Activated CD4-positive, alpha-beta memory T cell treated with anti-CD3 and anti-CD28 coated beads, Interleukin-2, amount 10 ng/mL, durations not matched to agents 7 days and 5 days (primary cell): ENCODE data around the gene TRPC3. TPM values are rescaled to one million over a fixed set of nuclear protein-coding genes. Genes with fewer than 3 reads are reported as not detected.
A peak's percentile ranks its signal among the peaks of the same experiment; 100 is the strongest.

Experiments used
- CTCF ChIA-PET: fragments of 350-600 bp; sonication (Branson Sonifier 250); formaldehyde crosslinking; loops from one replicate; lab custom pipeline; 2021; ENCODE audit warnings: antibody characterized with exemption, inconsistent platforms; lab: Charles Lee
- POLR2A ChIA-PET: fragments of 350-600 bp; sonication (Branson Sonifier 250); formaldehyde crosslinking; loops from one replicate; lab custom pipeline; 2021; ENCODE audit warnings: antibody characterized with exemption; lab: Charles Lee
- DNase-seq: peaks from one replicate; pipeline ENCODE4 v3.0.0-alpha.2; 2020
- H3K27ac Mint-ChIP-seq: one replicate; pipeline ENCODE4 v1.8.0; 2021; ENCODE audit warnings: mild to moderate bottlenecking, mixed read lengths
- H3K27me3 Mint-ChIP-seq: one replicate; pipeline ENCODE4 v1.8.0; 2021; ENCODE audit warnings: mixed read lengths
- H3K36me3 Mint-ChIP-seq: one replicate; pipeline ENCODE4 v1.8.0; 2021; ENCODE audit warnings: low read depth, mixed read lengths
- H3K4me1 Mint-ChIP-seq: one replicate; pipeline ENCODE4 v1.8.0; 2021; ENCODE audit warnings: mixed read lengths
- H3K4me3 Mint-ChIP-seq: one replicate; pipeline ENCODE4 v1.8.0; 2021; ENCODE audit warnings: mild to moderate bottlenecking, mixed read lengths
- H3K9me3 Mint-ChIP-seq: one replicate; pipeline ENCODE4 v1.8.0; 2021; ENCODE audit warnings: mixed read lengths
- total RNA-seq, 2 experiments: library from RNA; stranded (reverse); gene quantifications; one replicate each; pipeline ENCODE4 v1.2.3, GENCODE V29; 2021

The TRPC3 gene
- 1 to 10 TPM in 1 of 2 experiments, under 1 TPM in 1; 0.70 to 1.1 TPM for total RNA-seq

GRCh38 chr4:121951521-121952110 lies at the start of gene TRPC3:
Gene TRPC3 (minus strand): TSS chr4:121952060. CDS start chr4:121951680, 380 bp downstream.
- DNase-seq, result peak; percentile 32
- Mint-ChIP-seq H3K27ac (no peak within 1 kb of the TSS), H3K4me1 (peaks cover 15% of the 10 kb centered on the region), H3K4me3 (peak within 1 kb of the TSS; percentile 82), H3K36me3 (no peaks in the 10 kb centered on the region), H3K27me3 (peaks cover 39% of the 10 kb centered on the region), H3K9me3 (no peaks in the 10 kb centered on the region)
- ChIA-PET POLR2A (interaction anchor here (1.3 kb wide), 1 partner anchor 9 kb away, joined by 4 read pairs; no protein-coding TSS in a partner anchor), CTCF (interaction anchor here (2.4 to 3.2 kb wide), 4 partner anchors 26 to 627 kb away, joined by 6 to 33 read pairs (median 12); no protein-coding TSS in a partner anchor)

- CTCF ChIA-PET, result no interaction called here
- Mint-ChIP-seq H3K27ac (no peak overlapping the region), H3K27me3 (peaks cover 24% of the 10 kb centered on the region), H3K4me3 (no peak overlapping the region), H3K9me3 (no peaks in the 10 kb centered on the region), H3K36me3 (no peaks in the 10 kb centered on the region), H3K4me1 (peaks cover 2% of the 10 kb centered on the region)
- no peak for DNase-seq
- POLR2A ChIA-PET, result no interaction called here
These were observed 49.0 kb upstream of the TRPC3 start for GRCh38 chr4:122000849-122001248.

GRCh38 chr4:121998024-121998423 lies 46.2 kb upstream of the TRPC3 start:
- no peaks in the 10 kb centered on the region for H3K9me3 Mint-ChIP-seq
- peak; percentile 17 for DNase-seq
- ChIA-PET POLR2A (no interaction called here), CTCF (interaction anchor here (1.3 kb wide), 2 partner anchors 10 to 580 kb away, joined by 4 read pairs; no protein-coding TSS in a partner anchor)
- H3K4me3 Mint-ChIP-seq, result no peak overlapping the region
- H3K27ac Mint-ChIP-seq, result no peak overlapping the region
- H3K36me3 Mint-ChIP-seq, result no peaks in the 10 kb centered on the region
- H3K27me3 Mint-ChIP-seq, result peaks cover 32% of the 10 kb centered on the region
- H3K4me1 Mint-ChIP-seq, result no peaks in the 10 kb centered on the region

- Mint-ChIP-seq H3K4me1 (no peaks in the 10 kb centered on the region), H3K27me3 (peaks cover 22% of the 10 kb centered on the region)
- CTCF ChIA-PET, result no interaction called here
These were observed 44.1 kb upstream of the TRPC3 start for GRCh38 chr4:121995790-121996537.

GRCh38 chr4:121991968-121992367 lies 40.1 kb upstream of the TRPC3 start:
- H3K9me3 Mint-ChIP-seq, result no peaks in the 10 kb centered on the region
- POLR2A ChIA-PET, result no interaction called here
- no peak overlapping the region for H3K27ac Mint-ChIP-seq

More at GRCh38 chr4:121995790-121996537, 44.1 kb upstream of the TRPC3 start:
- Mint-ChIP-seq H3K9me3 (no peaks in the 10 kb centered on the region), H3K36me3 (no peaks in the 10 kb centered on the region), H3K27ac (no peak overlapping the region), H3K4me3 (no peak overlapping the region)
- no peak for DNase-seq
- POLR2A ChIA-PET, result no interaction called here

GRCh38 chr4:121990489-121990888 lies 38.6 kb upstream of the TRPC3 start:
- Mint-ChIP-seq H3K36me3 (no peaks in the 10 kb centered on the region), H3K4me1 (no peaks in the 10 kb centered on the region), H3K4me3 (no peak overlapping the region), H3K9me3 (no peaks in the 10 kb centered on the region), H3K27me3 (peaks cover 20% of the 10 kb centered on the region), H3K27ac (no peak overlapping the region)
- POLR2A ChIA-PET, result no interaction called here
- CTCF ChIA-PET, result no interaction called here
- no peak for DNase-seq

More at GRCh38 chr4:121991968-121992367, 40.1 kb upstream of the TRPC3 start:
- no peaks in the 10 kb centered on the region for H3K36me3 Mint-ChIP-seq
- peaks cover 24% of the 10 kb centered on the region for H3K27me3 Mint-ChIP-seq
- no peaks in the 10 kb centered on the region for H3K4me1 Mint-ChIP-seq
- no peak overlapping the region for H3K4me3 Mint-ChIP-seq
- DNase-seq, result no peak
- CTCF ChIA-PET, result no interaction called here

GRCh38 chr4:121989715-121990114 lies 37.9 kb upstream of the TRPC3 start:
- H3K4me1 Mint-ChIP-seq, result no peaks in the 10 kb centered on the region
- H3K27me3 Mint-ChIP-seq, result peaks cover 14% of the 10 kb centered on the region
- DNase-seq, result no peak
- no peak overlapping the region for H3K27ac Mint-ChIP-seq
- no peaks in the 10 kb centered on the region for H3K36me3 Mint-ChIP-seq
- H3K4me3 Mint-ChIP-seq, result no peak overlapping the region
- ChIA-PET CTCF (interaction anchor here (1.1 to 1.8 kb wide), 2 partner anchors 19 to 89 kb away, joined by 3 to 5 read pairs; no protein-coding TSS in a partner anchor), POLR2A (interaction anchor here (0.9 kb wide), 1 partner anchor 9 kb away, joined by 3 read pairs; no protein-coding TSS in a partner anchor)
- H3K9me3 Mint-ChIP-seq, result no peaks in the 10 kb centered on the region

- Mint-ChIP-seq H3K9me3 (no peaks in the 10 kb centered on the region), H3K4me1 (no peaks in the 10 kb centered on the region), H3K4me3 (no peak overlapping the region), H3K36me3 (no peaks in the 10 kb centered on the region), H3K27ac (no peak overlapping the region), H3K27me3 (peaks cover 12% of the 10 kb centered on the region)
- no peak for DNase-seq
- CTCF ChIA-PET, result interaction anchor here (1.1 to 1.8 kb wide), 2 partner anchors 18 to 88 kb away, joined by 3 to 5 read pairs; no protein-coding TSS in a partner anchor
- POLR2A ChIA-PET, result interaction anchor here (0.9 kb wide), 1 partner anchor 9 kb away, joined by 3 read pairs; no protein-coding TSS in a partner anchor
These were observed 37.1 kb upstream of the TRPC3 start for GRCh38 chr4:121988950-121989349.

- ChIA-PET POLR2A (interaction anchor here (1.1 kb wide), 1 partner anchor 9 kb away, joined by 3 read pairs; no protein-coding TSS in a partner anchor), CTCF (no interaction called here)
- no peaks in the 10 kb centered on the region for H3K36me3 Mint-ChIP-seq
- H3K9me3 Mint-ChIP-seq, result no peaks in the 10 kb centered on the region
- H3K4me1 Mint-ChIP-seq, result peaks cover 8% of the 10 kb centered on the region
- H3K27ac Mint-ChIP-seq, result no peak overlapping the region
- DNase-seq, result no peak
- H3K27me3 Mint-ChIP-seq, result peaks cover 4% of the 10 kb centered on the region
- no peak overlapping the region for H3K4me3 Mint-ChIP-seq
These were observed 28.8 kb upstream of the TRPC3 start for GRCh38 chr4:121980643-121981042.

- POLR2A ChIA-PET, result no interaction called here
- H3K36me3 Mint-ChIP-seq, result no peaks in the 10 kb centered on the region
- no peak for DNase-seq
- no peaks in the 10 kb centered on the region for H3K9me3 Mint-ChIP-seq
- no peak overlapping the region for H3K4me3 Mint-ChIP-seq
- CTCF ChIA-PET, result no interaction called here
- peaks cover 8% of the 10 kb centered on the region for H3K4me1 Mint-ChIP-seq
- no peak overlapping the region for H3K27ac Mint-ChIP-seq
- H3K27me3 Mint-ChIP-seq, result peaks cover 13% of the 10 kb centered on the region
These were observed 26.3 kb upstream of the TRPC3 start for GRCh38 chr4:121978172-121978516.

- no peaks in the 10 kb centered on the region for H3K9me3 Mint-ChIP-seq
- no peaks in the 10 kb centered on the region for H3K36me3 Mint-ChIP-seq
- ChIA-PET CTCF (interaction anchor here (0.6 to 1.5 kb wide), 2 partner anchors 27 to 859 kb away, joined by 3 to 9 read pairs; no protein-coding TSS in a partner anchor), POLR2A (no interaction called here)
- peaks cover 8% of the 10 kb centered on the region for H3K4me1 Mint-ChIP-seq
- H3K27ac Mint-ChIP-seq, result no peak overlapping the region
- no peak overlapping the region for H3K4me3 Mint-ChIP-seq
- H3K27me3 Mint-ChIP-seq, result peaks cover 13% of the 10 kb centered on the region
- DNase-seq, result no peak
These were observed 25.7 kb upstream of the TRPC3 start for GRCh38 chr4:121977251-121978171.

GRCh38 chr4:121975784-121976183 lies 23.9 kb upstream of the TRPC3 start:
- DNase-seq, result no peak
- ChIA-PET CTCF (no interaction called here), POLR2A (interaction anchor here (1.2 kb wide), 1 partner anchor 12 kb away, joined by 3 read pairs; no protein-coding TSS in a partner anchor)
- no peak overlapping the region for H3K4me3 Mint-ChIP-seq
- no peak overlapping the region for H3K27ac Mint-ChIP-seq
- H3K36me3 Mint-ChIP-seq, result no peaks in the 10 kb centered on the region
- H3K4me1 Mint-ChIP-seq, result peaks cover 8% of the 10 kb centered on the region
- no peaks in the 10 kb centered on the region for H3K9me3 Mint-ChIP-seq
- peaks cover 12% of the 10 kb centered on the region for H3K27me3 Mint-ChIP-seq
